ENCODE results near the gene DDX55.
"Not testable (repeated sequence)": the region's sequence is repeated elsewhere in the genome, so short reads cannot be mapped to it uniquely, and the experiment has no call there.

GRCh38 chr12:123554843-123555242 lies 47.1 kb upstream of the DDX55 start:
- TF ChIP-seq CTCF (IDR thresholded peaks at IDR 0.05; ENCODE audit: insufficient read depth, low read length, poor library complexity, severe bottlenecking); EZH2phosphoT487 (conservative IDR thresholded peaks at IDR 0.05; ENCODE audit: low read length): not testable (repeated sequence)

All from SU-DHL-6 (cell line).